GM18526 (cell line): ENCODE results near the gene PARP12.

ENCODE experiments used
- POLR2A ChIP-seq: IDR thresholded peaks from 3 replicates; pipeline ENCODE4 v1.6.1; 2011; ENCODE audit not compliant: insufficient read length; ENCODE audit errors: extremely low read depth

PARP12 gene

GRCh38 chr7:140062528-140063299 lies at the start of gene PARP12:
Gene PARP12, minus strand, starts transcription at chr7:140062951. Its CDS starts 104 bp downstream, at chr7:140062847.
- peak; percentile 81 for TF ChIP-seq POLR2A

- no peak for TF ChIP-seq POLR2A
These were observed 33.7 kb upstream of the PARP12 start for GRCh38 chr7:140096459-140096858.

- TF ChIP-seq POLR2A = no peak
These were observed 30.6 kb upstream of the PARP12 start for GRCh38 chr7:140093375-140093774.

- TF ChIP-seq POLR2A = no peak
These were observed 22.7 kb upstream of the PARP12 start for GRCh38 chr7:140085447-140085846.

GRCh38 chr7:140084972-140085371 lies 22.2 kb upstream of the PARP12 start:
- TF ChIP-seq POLR2A = no peak

GRCh38 chr7:140084142-140084655 lies 21.4 kb upstream of the PARP12 start:
- TF ChIP-seq POLR2A = no peak

GRCh38 chr7:140082770-140083169 lies 20.0 kb upstream of the PARP12 start:
- no peak for TF ChIP-seq POLR2A

- TF ChIP-seq POLR2A = no peak
These were observed 19.1 kb upstream of the PARP12 start for GRCh38 chr7:140081774-140082425.

- no peak for TF ChIP-seq POLR2A
These were observed 18.2 kb upstream of the PARP12 start for GRCh38 chr7:140080919-140081318.

- no peak for TF ChIP-seq POLR2A
These were observed 16.4 kb upstream of the PARP12 start for GRCh38 chr7:140079121-140079536.

GRCh38 chr7:140078392-140078791 lies 15.6 kb upstream of the PARP12 start:
- no peak for TF ChIP-seq POLR2A

GRCh38 chr7:140074780-140075179 lies 12.0 kb upstream of the PARP12 start:
- TF ChIP-seq POLR2A = no peak

GRCh38 chr7:140070546-140070945 lies 7.8 kb upstream of the PARP12 start:
- TF ChIP-seq POLR2A = no peak

- no peak for TF ChIP-seq POLR2A
These were observed 6.7 kb upstream of the PARP12 start for GRCh38 chr7:140069298-140069949.

GRCh38 chr7:140068033-140068432 lies 5.3 kb upstream of the PARP12 start:
- no peak for TF ChIP-seq POLR2A

- no peak for TF ChIP-seq POLR2A
These were observed 4.3 kb upstream of the PARP12 start for GRCh38 chr7:140067052-140067451.
